ENCODE data around the gene CCR9.

DNA sequence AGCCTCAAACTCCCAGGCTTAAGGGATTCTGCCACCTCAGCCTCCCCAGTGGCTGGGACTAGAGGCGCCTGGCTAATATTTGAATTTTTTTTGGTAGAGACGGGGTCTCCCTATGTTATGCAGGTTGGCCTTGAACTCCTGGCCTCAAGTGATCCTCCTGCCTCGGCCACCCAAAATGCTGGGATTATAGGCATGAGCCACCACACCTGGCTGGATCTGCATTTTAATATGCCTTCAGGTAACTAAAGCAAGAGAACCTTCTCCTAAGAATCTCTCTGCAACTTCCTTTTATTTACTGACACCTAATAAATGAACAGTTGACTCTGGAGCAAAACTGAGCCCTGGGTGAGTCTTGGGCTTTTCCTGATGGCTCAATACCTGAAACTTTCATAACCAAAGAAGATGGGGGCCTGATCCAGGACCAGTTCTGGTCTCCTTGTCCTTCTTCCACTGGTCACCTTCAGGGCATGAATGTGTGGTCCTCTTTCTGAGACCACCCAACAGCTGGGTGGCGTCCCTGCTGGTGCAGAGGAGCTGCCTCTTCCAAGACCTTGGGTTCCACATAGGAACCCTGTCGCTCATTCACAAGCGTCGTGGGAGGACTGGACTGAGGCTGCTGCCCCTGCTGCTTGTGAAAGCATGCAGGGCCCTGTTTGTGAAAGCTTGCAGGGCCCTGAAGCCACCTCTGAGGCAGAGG is 28.2 kb downstream of the CCR9 start:
- TF ChIP-seq, protein P1, sequence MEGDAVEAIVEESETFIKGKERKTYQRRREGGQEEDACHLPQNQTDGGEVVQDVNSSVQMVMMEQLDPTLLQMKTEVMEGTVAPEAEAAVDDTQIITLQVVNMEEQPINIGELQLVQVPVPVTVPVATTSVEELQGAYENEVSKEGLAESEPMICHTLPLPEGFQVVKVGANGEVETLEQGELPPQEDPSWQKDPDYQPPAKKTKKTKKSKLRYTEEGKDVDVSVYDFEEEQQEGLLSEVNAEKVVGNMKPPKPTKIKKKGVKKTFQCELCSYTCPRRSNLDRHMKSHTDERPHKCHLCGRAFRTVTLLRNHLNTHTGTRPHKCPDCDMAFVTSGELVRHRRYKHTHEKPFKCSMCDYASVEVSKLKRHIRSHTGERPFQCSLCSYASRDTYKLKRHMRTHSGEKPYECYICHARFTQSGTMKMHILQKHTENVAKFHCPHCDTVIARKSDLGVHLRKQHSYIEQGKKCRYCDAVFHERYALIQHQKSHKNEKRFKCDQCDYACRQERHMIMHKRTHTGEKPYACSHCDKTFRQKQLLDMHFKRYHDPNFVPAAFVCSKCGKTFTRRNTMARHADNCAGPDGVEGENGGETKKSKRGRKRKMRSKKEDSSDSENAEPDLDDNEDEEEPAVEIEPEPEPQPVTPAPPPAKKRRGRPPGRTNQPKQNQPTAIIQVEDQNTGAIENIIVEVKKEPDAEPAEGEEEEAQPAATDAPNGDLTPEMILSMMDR (conservative IDR thresholded peaks at IDR 0.05; ENCODE audit: low read depth in 2 of 2), result no peak
- TF ChIP-seq POLR2AphosphoS5 (IDR thresholded peaks at IDR 0.05; ENCODE audit: low read depth), result no peak
- no peak for TF ChIP-seq EZH2 (IDR thresholded peaks at IDR 0.05; ENCODE audit: low read depth, unreplicated experiment)
- TF ChIP-seq EZH2phosphoT487 (IDR thresholded peaks at IDR 0.05; ENCODE audit: unreplicated experiment), result no peak
- TF ChIP-seq CREB1 (CRISPR knock-in tag; IDR thresholded peaks at IDR 0.05; ENCODE audit: low read depth), result no peak

Data from GM23338 (cell line).